ENCODE results near the gene SPG11. TPM values are rescaled to one million over a fixed set of nuclear protein-coding genes. Genes with fewer than 3 reads are reported as not detected.

The SPG11 gene
- total RNA-seq (10 to 100 TPM; 56.7 to 88.1 (median 64.9) TPM), polyA plus RNA-seq (10 to 100 TPM; 12.9 to 40.0 (median 17.4) TPM)

- Histone ChIP-seq H3K4me1 (peaks cover 0 to 26% (median 18%) of the 10 kb centered on the region in 4 donors), H3K27ac (peak within 1 kb of the TSS; percentile 97 to 99 (median 99)), H3K4me3 (peak within 1 kb of the TSS; percentile 86 to 100 (median 98)), H3K9me3 (no peaks in the 10 kb centered on the region), H3K36me3 (peaks cover 0 to 16% (median 4%) of the 10 kb centered on the region in 4 donors), H3K27me3 (no peaks in the 10 kb centered on the region)
- TF ChIP-seq CTCF (IDR thresholded peaks at IDR 0.05) (peak; percentile 92 to 99 (median 94)), POLR2A (IDR thresholded peaks at IDR 0.05) (peak; percentile 94 to 95), EP300 (IDR thresholded peaks at IDR 0.05) (peak in 2 of 4 donors; percentile 23 to 59), POLR2AphosphoS5 (IDR thresholded peaks at IDR 0.05) (peak; percentile 97 to 99 (median 98))
- WGBS, 2 donors: 7 to 8% methylated on average over 53 of the region's 53 CpGs
- peak; percentile 99 for DNase-seq
- intact Hi-C loops (cut with DNase I): loop anchor here (1.0 to 2.0 kb wide), 5 partner anchors 48 to 375 kb away; partner anchors contain the start of genes B2M, GOLM2, PATL2 and SORD
These were observed at the start of gene SPG11 for GRCh38 chr15:44663410-44664308. Gene SPG11, minus strand, starts transcription at chr15:44663662. Its CDS starts 15 bp downstream, at chr15:44663647.

- peak; percentile 38 to 61 for TF ChIP-seq POLR2A (IDR thresholded peaks at IDR 0.05)
- no peak for TF ChIP-seq CTCF (IDR thresholded peaks at IDR 0.05)
- peak; percentile 60 to 95 (median 84) for TF ChIP-seq POLR2AphosphoS5 (IDR thresholded peaks at IDR 0.05)
- TF ChIP-seq EP300 (IDR thresholded peaks at IDR 0.05): no peak
- Histone ChIP-seq H3K27me3 (no peaks in the 10 kb centered on the region), H3K4me3 (peak overlapping the region; percentile 72 to 91 (median 84)), H3K36me3 (peaks cover 15 to 26% (median 23%) of the 10 kb centered on the region in 4 donors), H3K27ac (peak overlapping the region; percentile 96 to 99 (median 98)), H3K9me3 (no peaks in the 10 kb centered on the region), H3K4me1 (peaks cover 0 to 42% (median 24%) of the 10 kb centered on the region in 4 donors)
- peak; percentile 88 for DNase-seq
- WGBS, 2 donors: 1 to 2% methylated on average over 24 of the region's 24 CpGs
- intact Hi-C loops (cut with DNase I): loop anchor here (2.0 to 10.0 kb wide), 3 partner anchors 16 to 665 kb away; partner anchors contain the start of genes GATM and SHF
These were observed 49.0 kb upstream of the SPG11 start for GRCh38 chr15:44712346-44713005.

GRCh38 chr15:44711743-44712345, 48.4 kb upstream of the SPG11 start:
- H3K27ac ChIP-seq: peak overlapping the region; percentile 96 to 99 (median 98)
- H3K4me1 ChIP-seq: peaks cover 0 to 42% (median 24%) of the 10 kb centered on the region in 4 donors
- H3K36me3 ChIP-seq: peaks cover 13 to 19% (median 17%) of the 10 kb centered on the region in 4 donors
- H3K4me3 ChIP-seq: peak overlapping the region; percentile 72 to 91 (median 84)
- TF ChIP-seq EP300 (IDR thresholded peaks at IDR 0.05) (no peak), CTCF (IDR thresholded peaks at IDR 0.05) (no peak), POLR2A (IDR thresholded peaks at IDR 0.05) (no peak), POLR2AphosphoS5 (IDR thresholded peaks at IDR 0.05) (no peak)
- WGBS, 2 donors: 0% methylated on average over 46 of the region's 46 CpGs
- peak; percentile 80 for DNase-seq
- no peaks in the 10 kb centered on the region for H3K9me3 ChIP-seq
- intact Hi-C loops (cut with DNase I): loop anchor here (1.0 to 10.0 kb wide), 4 partner anchors 17 to 665 kb away; partner anchors contain the start of genes GATM, SHF and SPG11
- H3K27me3 ChIP-seq: no peaks in the 10 kb centered on the region

- Histone ChIP-seq H3K9me3 (no peaks in the 10 kb centered on the region), H3K4me1 (peaks cover 0 to 42% (median 24%) of the 10 kb centered on the region in 4 donors), H3K27me3 (no peaks in the 10 kb centered on the region), H3K4me3 (peak within 1 kb of the TSS; percentile 72 to 91 (median 84)), H3K27ac (peak within 1 kb of the TSS; percentile 96 to 99 (median 98)), H3K36me3 (peaks cover 7 to 13% (median 10%) of the 10 kb centered on the region in 4 donors)
- WGBS, 2 donors: 0% methylated on average over 37 of the region's 37 CpGs
- intact Hi-C loops (cut with DNase I): loop anchor here (1.0 to 10.0 kb wide), 3 partner anchors 48 to 666 kb away; partner anchors contain the start of genes GATM, SHF and SPG11
- DNase-seq: peak; percentile 98
- TF ChIP-seq EP300 (IDR thresholded peaks at IDR 0.05) (no peak), POLR2A (IDR thresholded peaks at IDR 0.05) (peak; percentile 100), POLR2AphosphoS5 (IDR thresholded peaks at IDR 0.05) (peak; percentile 100), CTCF (IDR thresholded peaks at IDR 0.05) (no peak)
These were observed 47.8 kb upstream of the SPG11 start, which contains the start of the genes B2M and PATL2 for GRCh38 chr15:44711096-44711742. Gene B2M, plus strand, starts transcription at chr15:44711517. Its CDS starts 30 bp downstream, at chr15:44711547. Gene PATL2, minus strand, starts transcription at chr15:44711323. Its CDS starts 34,833 bp downstream, at chr15:44676490.
